HFFc6 (cell line): Measurements from ENCODE around the gene PAIP2. TPM values are rescaled to one million over a fixed set of nuclear protein-coding genes. Genes with fewer than 3 reads are reported as not detected.

Experiments used
- DNase-seq: peaks from one replicate; pipeline ENCODE4 v3.0.0-alpha.2; 2018
- H3K27ac Mint-ChIP-seq: 2 replicates; pipeline ENCODE4 v1.8.0; 2020; ENCODE audit warnings: mild to moderate bottlenecking, mixed read lengths
- H3K27me3 Mint-ChIP-seq: 2 replicates; pipeline ENCODE4 v1.8.0; 2021; ENCODE audit warnings: mild to moderate bottlenecking, moderate library complexity, mixed read lengths; ENCODE audit not compliant: insufficient read depth
- H3K36me3 Mint-ChIP-seq: 2 replicates; pipeline ENCODE4 v1.8.0; 2021; ENCODE audit warnings: low read depth, mixed read lengths
- H3K4me1 Mint-ChIP-seq: 2 replicates; pipeline ENCODE4 v1.8.0; 2020; ENCODE audit warnings: low read depth, mixed read lengths
- H3K4me3 Mint-ChIP-seq: 2 replicates; pipeline ENCODE4 v1.8.0; 2020; ENCODE audit warnings: mild to moderate bottlenecking, moderate library complexity, mixed read lengths
- H3K9me3 Mint-ChIP-seq: 2 replicates; pipeline ENCODE4 v1.8.0; 2020; ENCODE audit warnings: mild to moderate bottlenecking, mixed read lengths
- total RNA-seq, 6 experiments: library from RNA; stranded (reverse); fragmentation: NEBNext Ultra II Directional; extraction: Animal tissue kit (Norgen Biotek cat#: 25700); gene quantifications; 2 replicates in 1 of 6; 3 replicates in 5 of 6; pipeline ENCODE4 v1.2.3, GENCODE V29; 2021
- TF ChIP-seq, protein P1 (sequence below): fragments of 200-600 bp; sonication (generic); IDR thresholded peaks from 2 replicates; pipeline ENCODE4 v1.5.0; 2021; ENCODE audit warnings: antibody characterized with exemption, mild to moderate bottlenecking

PAIP2 gene
- total RNA-seq, 6 experiments from 2014 or later = 55.1 to 64.8 (median 59.8) TPM

DNA sequence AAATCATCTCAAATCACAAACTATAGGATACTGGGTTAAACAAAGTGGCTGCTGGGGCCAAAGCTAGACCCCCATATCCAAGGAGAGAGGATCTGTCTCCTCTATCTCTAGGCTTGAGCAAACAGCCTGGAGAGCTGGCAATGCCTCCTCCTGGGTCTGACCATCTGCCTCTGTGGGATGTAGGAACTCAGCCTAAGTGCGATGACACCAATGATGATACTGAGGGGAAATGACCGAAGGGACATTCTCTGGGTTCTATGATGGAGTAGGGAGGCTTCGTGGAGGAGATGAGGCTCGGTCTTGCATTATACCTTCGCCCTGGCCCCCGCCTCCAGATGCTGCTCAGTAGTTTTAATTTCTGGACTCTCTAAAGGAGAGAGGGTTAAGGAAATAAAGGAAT, 71.5 kb downstream of the PAIP2 start:
- H3K4me3 Mint-ChIP-seq = no peak overlapping the region
- no peak overlapping the region for H3K27ac Mint-ChIP-seq
- no peaks in the 10 kb centered on the region for H3K9me3 Mint-ChIP-seq
- no peak for DNase-seq
- TF ChIP-seq, protein P1, sequence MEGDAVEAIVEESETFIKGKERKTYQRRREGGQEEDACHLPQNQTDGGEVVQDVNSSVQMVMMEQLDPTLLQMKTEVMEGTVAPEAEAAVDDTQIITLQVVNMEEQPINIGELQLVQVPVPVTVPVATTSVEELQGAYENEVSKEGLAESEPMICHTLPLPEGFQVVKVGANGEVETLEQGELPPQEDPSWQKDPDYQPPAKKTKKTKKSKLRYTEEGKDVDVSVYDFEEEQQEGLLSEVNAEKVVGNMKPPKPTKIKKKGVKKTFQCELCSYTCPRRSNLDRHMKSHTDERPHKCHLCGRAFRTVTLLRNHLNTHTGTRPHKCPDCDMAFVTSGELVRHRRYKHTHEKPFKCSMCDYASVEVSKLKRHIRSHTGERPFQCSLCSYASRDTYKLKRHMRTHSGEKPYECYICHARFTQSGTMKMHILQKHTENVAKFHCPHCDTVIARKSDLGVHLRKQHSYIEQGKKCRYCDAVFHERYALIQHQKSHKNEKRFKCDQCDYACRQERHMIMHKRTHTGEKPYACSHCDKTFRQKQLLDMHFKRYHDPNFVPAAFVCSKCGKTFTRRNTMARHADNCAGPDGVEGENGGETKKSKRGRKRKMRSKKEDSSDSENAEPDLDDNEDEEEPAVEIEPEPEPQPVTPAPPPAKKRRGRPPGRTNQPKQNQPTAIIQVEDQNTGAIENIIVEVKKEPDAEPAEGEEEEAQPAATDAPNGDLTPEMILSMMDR = no peak
- H3K27me3 Mint-ChIP-seq = no peaks in the 10 kb centered on the region
- peaks cover 24% of the 10 kb centered on the region for H3K4me1 Mint-ChIP-seq
- peaks cover 5% of the 10 kb centered on the region; the same call in 1 of the 2 replicates for H3K36me3 Mint-ChIP-seq

DNA sequence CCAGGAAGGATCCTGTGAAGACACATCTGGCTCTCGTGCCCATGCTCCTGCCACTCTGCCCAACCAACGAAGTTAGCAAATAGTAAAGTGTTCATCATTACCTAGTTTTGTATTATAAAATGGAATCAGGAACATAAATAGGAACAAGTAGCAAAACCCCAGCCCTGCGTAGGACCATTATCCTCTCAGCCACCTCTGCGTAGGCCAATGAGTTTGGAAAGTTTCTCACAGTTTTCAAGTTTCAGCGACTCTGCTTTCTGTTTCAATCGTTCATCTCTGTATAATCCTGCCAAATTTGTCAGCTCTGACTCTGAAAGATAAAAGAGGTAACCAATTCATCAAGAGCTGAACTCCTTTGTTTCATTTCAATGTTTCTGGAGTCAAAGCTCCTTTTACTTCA, 72.3 kb downstream of the PAIP2 start:
- TF ChIP-seq, protein P1 = no peak
- DNase-seq = no peak
- H3K27ac Mint-ChIP-seq = no peak overlapping the region
- H3K4me3 Mint-ChIP-seq = no peak overlapping the region
- H3K36me3 Mint-ChIP-seq = peaks cover 10% of the 10 kb centered on the region; the same call in 1 of the 2 replicates
- H3K9me3 Mint-ChIP-seq = no peaks in the 10 kb centered on the region
- H3K4me1 Mint-ChIP-seq = peaks cover 32% of the 10 kb centered on the region
- H3K27me3 Mint-ChIP-seq = no peaks in the 10 kb centered on the region

DNA sequence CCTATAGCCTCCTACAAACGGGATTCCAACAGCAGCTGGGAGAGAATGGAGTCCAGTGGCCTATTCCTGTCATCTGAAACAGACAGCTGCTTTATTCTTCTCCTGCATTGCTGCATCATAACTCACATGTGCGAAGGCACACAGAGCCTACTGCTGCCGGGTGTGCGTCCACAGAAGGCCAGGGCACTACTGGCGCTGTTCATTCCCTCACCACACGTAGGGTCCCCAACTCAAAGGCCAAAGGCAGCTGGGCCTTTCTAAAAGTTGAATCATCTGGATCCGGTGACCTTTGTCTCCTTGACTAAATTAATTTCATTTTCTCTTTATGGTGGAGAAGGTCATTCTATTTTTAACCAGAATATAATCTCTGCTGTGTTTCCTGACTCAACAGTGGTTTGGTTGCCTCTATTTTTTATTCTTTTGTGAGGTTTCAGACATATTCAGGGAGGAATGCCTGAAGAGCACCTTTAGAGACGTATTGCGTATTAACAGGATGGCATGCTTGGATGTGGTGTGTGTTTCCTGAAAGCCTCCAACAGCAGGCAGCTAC, 73.0 kb downstream of the PAIP2 start:
- H3K36me3 Mint-ChIP-seq = peaks cover 10% of the 10 kb centered on the region; the same call in 1 of the 2 replicates
- H3K27me3 Mint-ChIP-seq = no peaks in the 10 kb centered on the region
- TF ChIP-seq, protein P1 = no peak
- no peaks in the 10 kb centered on the region for H3K9me3 Mint-ChIP-seq
- H3K4me1 Mint-ChIP-seq = peaks cover 31% of the 10 kb centered on the region
- no peak overlapping the region for H3K27ac Mint-ChIP-seq
- no peak for DNase-seq
- no peak overlapping the region for H3K4me3 Mint-ChIP-seq

DNA sequence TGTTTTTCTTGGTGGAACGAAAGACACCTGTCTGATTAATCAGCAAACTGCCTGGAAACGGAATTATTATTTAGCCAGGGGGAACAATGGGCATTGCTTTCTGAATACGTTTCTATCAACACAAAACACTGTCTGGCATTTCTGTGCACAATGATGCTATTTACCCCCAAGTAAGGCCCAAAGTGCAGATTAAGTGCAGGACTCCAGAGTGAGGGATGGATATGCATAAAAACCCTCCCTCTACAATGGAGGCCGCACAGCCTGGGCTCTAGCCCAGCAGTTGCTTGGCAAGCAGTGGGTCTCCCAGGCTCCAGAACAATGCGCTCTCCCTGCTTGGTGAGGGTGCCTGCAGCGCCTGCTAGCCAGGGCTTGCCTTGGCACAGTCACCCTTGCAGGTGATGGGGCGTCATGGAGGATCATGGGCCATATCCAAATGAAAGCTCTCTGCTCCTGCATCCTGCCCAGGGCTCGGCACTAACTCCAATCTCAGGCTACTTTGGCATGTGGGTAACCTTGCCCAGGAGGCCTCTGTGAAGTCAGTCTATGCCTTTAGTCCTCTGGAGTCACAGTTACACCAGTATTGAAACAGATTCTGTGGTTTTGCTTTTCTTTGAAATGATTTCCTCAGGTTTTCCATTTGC, 73.7 kb downstream of the PAIP2 start:
- Mint-ChIP-seq H3K27me3 (no peaks in the 10 kb centered on the region), H3K4me3 (no peak overlapping the region), H3K27ac (no peak overlapping the region), H3K4me1 (peaks cover 24% of the 10 kb centered on the region), H3K9me3 (no peaks in the 10 kb centered on the region), H3K36me3 (peaks cover 10% of the 10 kb centered on the region; the same call in 1 of the 2 replicates)
- no peak for DNase-seq
- TF ChIP-seq, protein P1 = no peak

DNA sequence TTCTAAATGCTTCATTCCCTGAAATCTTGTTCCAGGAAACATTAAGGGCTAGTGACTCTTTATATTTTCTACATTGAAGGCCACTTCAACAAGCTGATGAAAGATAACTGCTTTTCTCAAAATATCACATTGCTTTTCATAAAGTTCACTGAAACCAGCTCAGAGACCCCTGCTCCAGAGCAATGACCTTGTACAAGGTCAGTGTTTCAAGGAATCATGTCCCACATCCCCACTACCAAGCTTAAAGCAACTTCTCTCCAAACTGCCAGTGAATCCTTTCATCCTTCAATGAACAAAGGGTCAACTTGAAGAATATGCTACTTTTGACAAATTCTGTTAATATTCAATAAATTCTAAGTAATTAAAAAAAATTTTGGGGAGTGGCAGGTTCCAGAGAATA, 74.2 kb downstream of the PAIP2 start:
- H3K27ac Mint-ChIP-seq = no peak overlapping the region
- no peaks in the 10 kb centered on the region; the same call in 1 of the 2 replicates for H3K27me3 Mint-ChIP-seq
- no peaks in the 10 kb centered on the region for H3K9me3 Mint-ChIP-seq
- peaks cover 19% of the 10 kb centered on the region for H3K4me1 Mint-ChIP-seq
- H3K4me3 Mint-ChIP-seq = no peak overlapping the region
- no peak for DNase-seq
- TF ChIP-seq, protein P1 = no peak
- H3K36me3 Mint-ChIP-seq = peaks cover 10% of the 10 kb centered on the region; the same call in 1 of the 2 replicates
